ENCODE results near the gene TMEM250. TPM values are rescaled to one million over a fixed set of nuclear protein-coding genes. Genes with fewer than 3 reads are reported as not detected.

The TMEM250 gene
- total RNA-seq, 1 experiment from 2014 or later, result 26.3 TPM

DNA sequence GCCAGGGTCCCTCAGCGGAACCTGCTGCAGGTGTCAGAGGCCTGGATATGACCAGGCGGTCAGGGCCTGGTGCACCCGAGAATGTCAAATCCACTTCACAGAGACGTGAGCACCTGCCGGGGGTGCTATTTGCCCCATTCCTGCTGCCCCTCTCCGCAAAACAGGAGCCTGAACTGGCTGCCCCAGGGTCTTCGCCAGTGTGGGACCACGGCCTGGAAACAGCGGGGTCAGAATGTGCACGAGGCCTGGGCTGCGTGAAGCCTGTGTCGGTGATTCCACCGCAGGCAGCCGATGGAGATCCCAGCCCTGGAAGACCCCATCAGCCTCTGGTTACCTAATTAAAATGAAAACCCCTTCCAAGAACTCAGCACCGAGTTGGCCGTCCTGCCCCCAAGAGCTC is 41.2 kb upstream of the TMEM250 start:
- no TSS peak for BruUV-seq (replicated peaks)
- no peak overlapping the region for H3K27ac Mint-ChIP-seq (ENCODE audit: unreplicated experiment)
- H3K27me3 Mint-ChIP-seq (ENCODE audit: unreplicated experiment), result peaks cover 37% of the 10 kb centered on the region
- TF ChIP-seq, protein P1, sequence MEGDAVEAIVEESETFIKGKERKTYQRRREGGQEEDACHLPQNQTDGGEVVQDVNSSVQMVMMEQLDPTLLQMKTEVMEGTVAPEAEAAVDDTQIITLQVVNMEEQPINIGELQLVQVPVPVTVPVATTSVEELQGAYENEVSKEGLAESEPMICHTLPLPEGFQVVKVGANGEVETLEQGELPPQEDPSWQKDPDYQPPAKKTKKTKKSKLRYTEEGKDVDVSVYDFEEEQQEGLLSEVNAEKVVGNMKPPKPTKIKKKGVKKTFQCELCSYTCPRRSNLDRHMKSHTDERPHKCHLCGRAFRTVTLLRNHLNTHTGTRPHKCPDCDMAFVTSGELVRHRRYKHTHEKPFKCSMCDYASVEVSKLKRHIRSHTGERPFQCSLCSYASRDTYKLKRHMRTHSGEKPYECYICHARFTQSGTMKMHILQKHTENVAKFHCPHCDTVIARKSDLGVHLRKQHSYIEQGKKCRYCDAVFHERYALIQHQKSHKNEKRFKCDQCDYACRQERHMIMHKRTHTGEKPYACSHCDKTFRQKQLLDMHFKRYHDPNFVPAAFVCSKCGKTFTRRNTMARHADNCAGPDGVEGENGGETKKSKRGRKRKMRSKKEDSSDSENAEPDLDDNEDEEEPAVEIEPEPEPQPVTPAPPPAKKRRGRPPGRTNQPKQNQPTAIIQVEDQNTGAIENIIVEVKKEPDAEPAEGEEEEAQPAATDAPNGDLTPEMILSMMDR (IDR thresholded peaks at IDR 0.05; ENCODE audit: unreplicated experiment), result no peak
- no peak for DNase-seq
- H3K9me3 Mint-ChIP-seq (ENCODE audit: low read depth, unreplicated experiment), result peaks cover 2% of the 10 kb centered on the region
- CTCF ChIA-PET, result no interaction called here
- intact Hi-C loops (cut with micrococcal nuclease; ENCODE audit: unreplicated experiment), result no loop called here
- H3K36me3 Mint-ChIP-seq (ENCODE audit: insufficient read depth, unreplicated experiment), result no peaks in the 10 kb centered on the region
- H3K4me1 Mint-ChIP-seq (ENCODE audit: low read depth, unreplicated experiment), result no peaks in the 10 kb centered on the region
- H3K4me3 Mint-ChIP-seq (ENCODE audit: low read depth, unreplicated experiment), result no peak overlapping the region

DNA sequence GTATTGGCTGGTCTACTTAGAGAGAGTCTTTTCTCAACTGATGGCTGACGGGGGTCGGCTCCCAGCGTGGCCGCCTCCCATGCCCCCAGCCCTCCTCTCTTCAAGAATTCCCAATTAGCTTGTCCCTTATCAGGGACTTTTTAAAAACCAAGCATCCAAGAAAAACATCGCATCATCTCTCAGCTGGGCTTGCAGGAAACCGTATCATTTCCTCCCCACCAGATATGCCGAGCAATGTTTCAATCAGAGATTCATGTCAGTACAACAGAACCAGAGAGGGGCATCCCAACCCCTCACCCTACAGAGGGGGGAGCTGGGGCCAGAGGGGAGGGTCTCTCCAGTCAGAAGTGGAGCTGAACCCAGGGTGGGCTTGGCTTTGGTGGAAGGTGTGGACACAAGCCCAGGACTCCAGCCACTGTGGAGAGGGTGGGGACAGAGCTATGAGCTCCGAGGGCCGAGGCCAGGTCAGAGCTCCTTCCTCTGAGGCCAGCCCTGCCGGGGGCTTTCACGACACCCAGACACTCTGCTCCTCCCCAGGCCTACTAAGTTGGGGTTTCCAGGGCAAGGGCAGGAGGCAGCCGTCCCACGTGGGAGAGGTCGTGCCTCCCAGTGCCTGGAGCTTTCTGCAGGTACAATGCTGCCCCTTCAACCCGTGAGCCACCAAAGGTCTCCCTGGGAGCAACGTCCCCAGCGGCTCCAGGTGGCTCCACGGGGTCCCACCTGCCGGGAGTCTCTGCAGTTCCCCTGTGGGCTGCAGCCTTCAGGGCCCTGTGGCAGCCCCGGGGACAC is 39.0 kb upstream of the TMEM250 start:
- peaks cover 33% of the 10 kb centered on the region for H3K27me3 Mint-ChIP-seq (ENCODE audit: unreplicated experiment)
- TF ChIP-seq, protein P1 (IDR thresholded peaks at IDR 0.05; ENCODE audit: unreplicated experiment), result no peak
- H3K4me3 Mint-ChIP-seq (ENCODE audit: low read depth, unreplicated experiment), result no peak overlapping the region
- no peaks in the 10 kb centered on the region for H3K9me3 Mint-ChIP-seq (ENCODE audit: low read depth, unreplicated experiment)
- no peak for DNase-seq
- no peaks in the 10 kb centered on the region for H3K36me3 Mint-ChIP-seq (ENCODE audit: insufficient read depth, unreplicated experiment)
- H3K4me1 Mint-ChIP-seq (ENCODE audit: low read depth, unreplicated experiment), result no peaks in the 10 kb centered on the region
- H3K27ac Mint-ChIP-seq (ENCODE audit: unreplicated experiment), result no peak overlapping the region
- BruUV-seq (replicated peaks), result no TSS peak
- intact Hi-C loops (cut with micrococcal nuclease; ENCODE audit: unreplicated experiment), result no loop called here
- CTCF ChIA-PET, result interaction anchor here (0.6 kb wide), 1 partner anchor 9 kb away, joined by 3 read pairs; no protein-coding TSS in a partner anchor

DNA sequence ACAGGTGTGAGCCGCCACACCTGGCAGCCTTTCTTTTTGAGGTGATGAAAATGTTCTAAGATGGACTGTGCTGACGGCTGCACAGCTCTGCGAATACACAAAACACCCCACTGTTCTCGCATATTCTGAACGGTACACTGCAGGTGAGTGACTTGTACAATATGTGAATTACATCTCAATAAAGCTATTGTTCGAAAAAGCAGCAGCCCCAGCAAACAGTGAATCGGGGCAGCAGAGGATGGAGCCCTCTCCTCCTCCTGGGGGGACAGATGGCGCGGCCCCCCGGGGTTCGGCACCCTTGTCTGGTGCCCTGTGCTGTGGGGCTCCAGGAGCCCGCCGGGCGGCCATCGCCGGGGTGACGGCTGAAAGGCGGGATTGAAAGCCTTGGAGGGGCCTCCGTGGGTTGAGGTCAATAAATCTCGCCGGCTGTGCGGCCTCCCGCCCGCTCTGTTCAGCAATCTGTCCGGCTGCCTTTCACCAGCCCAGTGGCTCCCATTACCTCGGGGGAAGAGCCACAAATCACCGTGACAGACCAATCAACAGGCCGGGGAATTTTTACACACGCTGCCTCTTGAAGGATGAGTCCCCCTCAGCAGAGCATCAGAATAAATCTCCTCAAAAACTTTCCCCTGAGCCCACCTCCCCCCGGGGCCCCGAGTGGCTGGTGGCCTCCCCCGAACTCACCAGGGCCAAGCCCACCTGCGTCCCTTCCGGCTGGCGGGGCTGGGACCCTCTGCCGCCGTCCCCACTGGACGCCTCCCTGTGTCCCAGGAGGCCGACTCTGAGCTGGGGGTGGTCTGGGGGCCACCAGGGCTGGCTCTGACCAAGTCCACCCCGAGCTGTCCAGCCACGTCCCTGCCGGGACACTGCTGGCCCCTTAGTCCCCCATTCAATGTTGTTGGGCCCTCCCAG is 37.8 kb upstream of the TMEM250 start:
- Mint-ChIP-seq H3K4me3 (ENCODE audit: low read depth, unreplicated experiment) (no peak overlapping the region), H3K9me3 (ENCODE audit: low read depth, unreplicated experiment) (no peaks in the 10 kb centered on the region), H3K27ac (ENCODE audit: unreplicated experiment) (no peak overlapping the region), H3K27me3 (ENCODE audit: unreplicated experiment) (peaks cover 30% of the 10 kb centered on the region), H3K4me1 (ENCODE audit: low read depth, unreplicated experiment) (no peaks in the 10 kb centered on the region), H3K36me3 (ENCODE audit: insufficient read depth, unreplicated experiment) (no peaks in the 10 kb centered on the region)
- TF ChIP-seq, protein P1 (IDR thresholded peaks at IDR 0.05; ENCODE audit: unreplicated experiment), result no peak
- intact Hi-C loops (cut with micrococcal nuclease; ENCODE audit: unreplicated experiment), result no loop called here
- DNase-seq, result no peak
- CTCF ChIA-PET, result interaction anchor here (0.6 kb wide), 1 partner anchor 11 kb away, joined by 3 read pairs; no protein-coding TSS in a partner anchor
- BruUV-seq (replicated peaks), result no TSS peak

DNA sequence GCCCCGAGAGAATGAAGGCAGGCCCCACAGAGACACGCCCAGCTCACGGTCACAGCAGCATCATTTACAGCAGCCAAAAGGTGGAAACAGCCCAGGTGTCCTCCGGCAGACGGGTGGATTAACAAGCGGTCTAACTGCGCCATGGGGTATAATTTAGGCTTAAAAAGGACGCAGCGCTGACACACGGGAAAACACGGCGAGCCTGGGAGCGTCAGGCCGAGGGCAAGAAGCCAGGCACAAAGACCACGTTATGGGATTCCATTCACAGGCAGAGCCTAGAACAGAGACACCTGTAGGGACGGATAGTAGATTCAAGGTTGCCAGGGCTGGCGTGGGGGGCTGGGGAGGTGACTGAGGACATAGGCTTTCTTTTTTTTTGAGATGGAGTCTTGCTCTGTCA is 36.9 kb upstream of the TMEM250 start:
- CTCF ChIA-PET, result no interaction called here

More for the DNA sequence above, 36.9 kb upstream of the TMEM250 start:
- Mint-ChIP-seq H3K27ac (ENCODE audit: unreplicated experiment) (no peak overlapping the region), H3K4me1 (ENCODE audit: low read depth, unreplicated experiment) (no peaks in the 10 kb centered on the region), H3K4me3 (ENCODE audit: low read depth, unreplicated experiment) (no peak overlapping the region), H3K36me3 (ENCODE audit: insufficient read depth, unreplicated experiment) (no peaks in the 10 kb centered on the region), H3K27me3 (ENCODE audit: unreplicated experiment) (peaks cover 30% of the 10 kb centered on the region), H3K9me3 (ENCODE audit: low read depth, unreplicated experiment) (no peaks in the 10 kb centered on the region)
- intact Hi-C loops (cut with micrococcal nuclease; ENCODE audit: unreplicated experiment), result no loop called here
- no TSS peak for BruUV-seq (replicated peaks)
- TF ChIP-seq, protein P1 (IDR thresholded peaks at IDR 0.05; ENCODE audit: unreplicated experiment), result no peak
- no peak for DNase-seq

Data from Calu3 (cell line).